ENCODE results near the gene DOK7. TPM values are rescaled to one million over a fixed set of nuclear protein-coding genes. Genes with fewer than 3 reads are reported as not detected.

DOK7 gene
- total and polyA plus RNA-seq, 9 donors = 0.19 to 33.4 (median 2.2) TPM; not detected in 3

DNA sequence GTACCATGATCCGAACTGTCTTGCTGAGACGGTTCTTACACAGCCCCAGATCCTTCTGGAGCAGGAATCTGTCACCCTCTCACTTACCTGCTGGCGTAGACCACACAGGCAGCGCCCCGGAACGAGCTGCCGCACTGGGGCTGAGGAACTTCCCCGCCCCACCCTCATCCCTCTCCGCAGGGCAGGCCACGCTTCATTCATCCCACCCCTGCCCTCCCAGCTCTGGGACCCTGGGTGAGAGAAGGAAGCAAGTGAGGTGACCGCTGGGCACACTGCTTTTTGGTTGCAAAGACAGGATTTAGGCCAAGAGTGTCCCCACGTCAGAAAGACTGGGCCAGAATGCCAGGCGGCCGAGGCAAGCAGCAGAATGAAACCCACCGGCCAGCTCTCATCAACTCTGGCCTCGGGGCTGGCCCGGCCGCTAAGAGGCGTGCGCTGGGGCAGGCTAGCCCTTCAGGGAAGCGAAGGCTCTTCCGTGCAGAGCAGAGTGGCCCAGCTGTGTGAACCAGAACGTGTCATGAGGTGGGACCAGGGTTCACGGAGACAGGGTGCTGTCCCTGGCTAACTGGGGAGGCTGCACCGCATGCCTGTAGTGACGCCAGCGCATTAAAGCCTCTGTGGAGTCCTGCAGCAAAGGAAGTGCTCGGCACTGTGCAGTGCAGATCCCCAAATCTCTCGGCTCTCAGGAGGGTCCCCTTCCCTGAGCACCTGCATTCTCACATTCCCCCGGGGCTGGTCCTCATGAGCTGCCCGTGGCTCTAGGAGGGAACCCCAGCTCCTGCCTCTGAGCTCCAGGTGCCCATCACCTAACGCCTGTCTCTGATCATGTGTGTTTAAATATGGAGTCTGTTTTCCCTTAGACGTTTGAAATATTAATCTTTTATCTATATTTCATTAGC, 62.7 kb downstream of the DOK7 start:
- peak in 3 of 5 donors; percentile 11 to 23 (median 11) for DNase-seq
- H3K27ac ChIP-seq = no peak overlapping the region
- peaks cover 8% of the 10 kb centered on the region for H3K4me1 ChIP-seq (ENCODE audit: insufficient read depth)
- intact Hi-C loops (cut with DNase I) = no loop called here
- H3K36me3 ChIP-seq = peaks cover 2% of the 10 kb centered on the region
- H3K27me3 ChIP-seq = no peaks in the 10 kb centered on the region
- H3K9me3 ChIP-seq = no peaks in the 10 kb centered on the region
- 84 to 87% (median 86%) methylated on average over 33 of the region's 33 CpGs for WGBS, 3 donors
- TF ChIP-seq CTCF (IDR thresholded peaks at IDR 0.05) = no peak
- TF ChIP-seq EP300 (IDR thresholded peaks at IDR 0.05) = no peak
- no peak for TF ChIP-seq POLR2A (IDR thresholded peaks at IDR 0.05)
- H3K4me3 ChIP-seq = no peak overlapping the region

- no peak for TF ChIP-seq CTCF (IDR thresholded peaks at IDR 0.05)
- TF ChIP-seq POLR2A (IDR thresholded peaks at IDR 0.05) = no peak
- Histone ChIP-seq H3K27ac (no peak overlapping the region), H3K4me3 (no peak overlapping the region), H3K9me3 (no peaks in the 10 kb centered on the region), H3K27me3 (no peaks in the 10 kb centered on the region), H3K36me3 (peaks cover 2% of the 10 kb centered on the region), H3K4me1 (ENCODE audit: insufficient read depth) (peaks cover 12% of the 10 kb centered on the region)
- DNase-seq = peak in 2 of 5 donors; percentile 12 to 25
- intact Hi-C loops (cut with DNase I) = no loop called here
- WGBS, 3 donors = 90 to 94% (median 92%) methylated on average over 19 of the region's 19 CpGs
Measured at GRCh38 chr4:3526456-3526855, 63.4 kb downstream of the DOK7 start.

GRCh38 chr4:3527101-3527913, 64.2 kb downstream of the DOK7 start:
- Histone ChIP-seq H3K4me1 (ENCODE audit: insufficient read depth) (peaks cover 12% of the 10 kb centered on the region), H3K36me3 (peaks cover 2% of the 10 kb centered on the region), H3K4me3 (no peak overlapping the region), H3K9me3 (no peaks in the 10 kb centered on the region), H3K27me3 (no peaks in the 10 kb centered on the region), H3K27ac (no peak overlapping the region)
- DNase-seq = peak in 2 of 5 donors; percentile 11 to 32
- WGBS, 3 donors = 83 to 91% (median 86%) methylated on average over 11 to 14 of the region's 14 CpGs
- TF ChIP-seq POLR2A (IDR thresholded peaks at IDR 0.05) (no peak), CTCF (IDR thresholded peaks at IDR 0.05) (no peak), EP300 (IDR thresholded peaks at IDR 0.05) (no peak)
- intact Hi-C loops (cut with DNase I) = no loop called here
